HepG2 (cell line): ENCODE data around the gene PIM3. TPM values are rescaled to one million over a fixed set of nuclear protein-coding genes. Genes with fewer than 3 reads are reported as not detected.

Source experiments
- HNRNPH1 ChIP-seq: fragments of 200-400 bp; formaldehyde crosslinking; optimal IDR thresholded peaks from 2 replicates; pipeline ENCODE3; 2017; ENCODE audit warnings: mild to moderate bottlenecking, low read depth, low read length
- MXD1 ChIP-seq: sonication (generic); formaldehyde crosslinking; IDR thresholded peaks from 2 replicates; pipeline ENCODE4 v1.4.0; 2020; ENCODE audit warnings: mild to moderate bottlenecking, missing genetic modification reagents
- RBFOX2 ChIP-seq: fragments of 200-400 bp; formaldehyde crosslinking; IDR thresholded peaks from 2 replicates; pipeline ENCODE4 v1.6.1; 2017; ENCODE audit warnings: low read depth, mild to moderate bottlenecking, low read length
- SSRP1 ChIP-seq: IDR thresholded peaks from 2 replicates; pipeline ENCODE4 v1.6.1; 2016; ENCODE audit warnings: control low read depth
- TAF15 ChIP-seq: fragments of 200-400 bp; formaldehyde crosslinking; IDR thresholded peaks from one replicate; pipeline ENCODE4 v1.6.1; 2018; ENCODE audit warnings: mild to moderate bottlenecking, low read depth, low read length; ENCODE audit not compliant: poor library complexity, severe bottlenecking
- ZNF513 ChIP-seq: sonication (generic); formaldehyde crosslinking; conservative IDR thresholded peaks from 2 replicates; pipeline ENCODE4 v1.5.0; 2020; ENCODE audit warnings: missing genetic modification reagents
- ZNF687 ChIP-seq: sonication (generic); formaldehyde crosslinking; IDR thresholded peaks from 2 replicates; pipeline ENCODE4 v1.5.1; 2020; ENCODE audit warnings: mild to moderate bottlenecking, missing genetic modification reagents, moderate library complexity
- ZNF772 ChIP-seq: sonication (generic); formaldehyde crosslinking; IDR thresholded peaks from 2 replicates; pipeline ENCODE4 v1.5.0; 2020; ENCODE audit warnings: mild to moderate bottlenecking, missing genetic modification reagents
- ZZZ3 ChIP-seq: sonication (generic); formaldehyde crosslinking; IDR thresholded peaks from 2 replicates; pipeline ENCODE4 v1.4.0; 2020; ENCODE audit warnings: missing genetic modification reagents, mild to moderate bottlenecking, borderline replicate concordance
- polyA plus RNA-seq, 8 experiments: library from polyadenylated mRNA; depleted of rRNA in 3 of 8; stranded (reverse) in 7 of 8; unstranded in 1 of 8; fragments of >200 nt; fragmentation: Illumina TruSeq in 4 of 8; extraction: Trizol in 4 of 8; gene quantifications; 2 replicates each; pipeline versions ENCODE4 v1.2.1 to v1.2.3, GENCODE V29; 2011 to 2016; ENCODE audit warnings: low read depth in 4 of 8, missing spikeins in 1 of 8, mixed read lengths in 1 of 8; ENCODE audit not compliant: insufficient read depth in 1 of 8
- total RNA-seq, 5 experiments: library from RNA; depleted of rRNA; stranded (reverse); fragments of >200 nt; fragmentation: Illumina TruSeq; extraction: Trizol; gene quantifications; 2 replicates each; pipeline ENCODE4 v1.2.3, GENCODE V29; 2016; ENCODE audit warnings: low read depth in 1 of 5

Gene PIM3
- total and polyA plus RNA-seq, 2 of the 13 experiments (the other 11 are each of a cell fraction or from before 2014, with no cell fraction given): 21.6 to 31.2 TPM

- TF ChIP-seq HNRNPH1 (peak; percentile 70), SSRP1 (CRISPR knock-in tag) (0 out of 2 replicates have a peak, but pooled peaks have one; percentile 21), ZNF772 (0 out of 2 replicates have a peak, but pooled peaks have one; percentile 23), MXD1 (CRISPR knock-in tag) (peak; percentile 23; the same call in 1 of the 2 replicates), TAF15 (no peak), RBFOX2 (peak; percentile 75), ZNF687 (CRISPR knock-in tag) (peak; percentile 1; the same call in 1 of the 2 replicates), ZNF513 (CRISPR knock-in tag) (no peak), ZZZ3 (no peak)
Observed at GRCh38 chr22:49964136-49965090, 3.8 kb downstream of the PIM3 start (continued).
